Neural cell (in vitro differentiated cells): ENCODE measurements around the gene UNK.

Source experiments
- EP300 ChIP-seq: fragments of 450-650 bp; conservative IDR thresholded peaks from 2 replicates; pipeline ENCODE4 v1.6.1; 2014; ENCODE audit warnings: antibody characterized with exemption, mild to moderate bottlenecking, moderate library complexity; ENCODE audit not compliant: poor library complexity, severe bottlenecking
- EZH2 ChIP-seq: fragments of 200-600, 300-800 bp; shearing (Covaris generic), sonication (generic); IDR thresholded peaks from 2 replicates; pipeline ENCODE4 v1.6.1; 2014; ENCODE audit warnings: antibody characterized with exemption, low read length, borderline replicate concordance, mild to moderate bottlenecking; ENCODE audit not compliant: insufficient read depth, poor library complexity, severe bottlenecking
- MXI1 ChIP-seq: fragments of 450-650 bp; conservative IDR thresholded peaks from 2 replicates; pipeline ENCODE4 v1.6.1; 2014; ENCODE audit warnings: antibody characterized with exemption, mild to moderate bottlenecking; ENCODE audit not compliant: poor library complexity, severe bottlenecking
- POLR2AphosphoS5 ChIP-seq: IDR thresholded peaks from 2 replicates; pipeline ENCODE4 v1.6.1; 2012
- SMC3 ChIP-seq: fragments of 450-650 bp; conservative IDR thresholded peaks from 2 replicates; pipeline ENCODE4 v1.6.1; 2014; ENCODE audit warnings: antibody characterized with exemption, mild to moderate bottlenecking, moderate library complexity; ENCODE audit not compliant: poor library complexity
- TAF1 ChIP-seq: IDR thresholded peaks from 2 replicates; pipeline ENCODE4 v1.6.1; 2012; ENCODE audit warnings: low read depth
- TF ChIP-seq, protein P1 (sequence below): IDR thresholded peaks from 2 replicates; pipeline ENCODE4 v1.6.1; 2012; ENCODE audit warnings: borderline replicate concordance
- TF ChIP-seq, protein P2 (sequence below): fragments of 450-650 bp; IDR thresholded peaks from 2 replicates; pipeline ENCODE4 v1.5.1; 2014; ENCODE audit warnings: antibody characterized with exemption, mild to moderate bottlenecking, moderate library complexity; ENCODE audit not compliant: poor library complexity, severe bottlenecking

DNA sequence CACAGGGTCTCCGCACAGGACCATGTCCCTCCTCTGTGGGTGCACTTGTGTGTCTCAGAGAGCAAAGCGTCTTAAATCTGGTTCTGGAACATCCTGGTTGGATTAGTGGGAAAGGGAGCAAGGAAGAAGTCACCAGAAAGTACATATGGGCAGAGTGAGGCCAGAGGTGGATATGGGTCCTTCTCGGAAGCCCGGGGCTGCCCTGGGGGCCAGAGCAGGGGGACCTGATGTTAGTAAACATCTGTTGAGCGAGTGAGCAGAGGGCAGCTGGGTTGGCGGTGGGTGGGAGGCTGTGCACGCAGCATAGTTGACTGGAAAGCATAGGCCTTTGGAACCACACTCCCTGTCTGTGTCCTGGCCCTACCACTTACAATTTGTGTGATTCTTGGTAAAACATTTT is 36.9 kb downstream of the UNK start:
- no peak for TF ChIP-seq EZH2
- no peak for TF ChIP-seq POLR2AphosphoS5
- TF ChIP-seq, protein P1, sequence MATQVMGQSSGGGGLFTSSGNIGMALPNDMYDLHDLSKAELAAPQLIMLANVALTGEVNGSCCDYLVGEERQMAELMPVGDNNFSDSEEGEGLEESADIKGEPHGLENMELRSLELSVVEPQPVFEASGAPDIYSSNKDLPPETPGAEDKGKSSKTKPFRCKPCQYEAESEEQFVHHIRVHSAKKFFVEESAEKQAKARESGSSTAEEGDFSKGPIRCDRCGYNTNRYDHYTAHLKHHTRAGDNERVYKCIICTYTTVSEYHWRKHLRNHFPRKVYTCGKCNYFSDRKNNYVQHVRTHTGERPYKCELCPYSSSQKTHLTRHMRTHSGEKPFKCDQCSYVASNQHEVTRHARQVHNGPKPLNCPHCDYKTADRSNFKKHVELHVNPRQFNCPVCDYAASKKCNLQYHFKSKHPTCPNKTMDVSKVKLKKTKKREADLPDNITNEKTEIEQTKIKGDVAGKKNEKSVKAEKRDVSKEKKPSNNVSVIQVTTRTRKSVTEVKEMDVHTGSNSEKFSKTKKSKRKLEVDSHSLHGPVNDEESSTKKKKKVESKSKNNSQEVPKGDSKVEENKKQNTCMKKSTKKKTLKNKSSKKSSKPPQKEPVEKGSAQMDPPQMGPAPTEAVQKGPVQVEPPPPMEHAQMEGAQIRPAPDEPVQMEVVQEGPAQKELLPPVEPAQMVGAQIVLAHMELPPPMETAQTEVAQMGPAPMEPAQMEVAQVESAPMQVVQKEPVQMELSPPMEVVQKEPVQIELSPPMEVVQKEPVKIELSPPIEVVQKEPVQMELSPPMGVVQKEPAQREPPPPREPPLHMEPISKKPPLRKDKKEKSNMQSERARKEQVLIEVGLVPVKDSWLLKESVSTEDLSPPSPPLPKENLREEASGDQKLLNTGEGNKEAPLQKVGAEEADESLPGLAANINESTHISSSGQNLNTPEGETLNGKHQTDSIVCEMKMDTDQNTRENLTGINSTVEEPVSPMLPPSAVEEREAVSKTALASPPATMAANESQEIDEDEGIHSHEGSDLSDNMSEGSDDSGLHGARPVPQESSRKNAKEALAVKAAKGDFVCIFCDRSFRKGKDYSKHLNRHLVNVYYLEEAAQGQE, result no peak
- TF ChIP-seq, protein P2, sequence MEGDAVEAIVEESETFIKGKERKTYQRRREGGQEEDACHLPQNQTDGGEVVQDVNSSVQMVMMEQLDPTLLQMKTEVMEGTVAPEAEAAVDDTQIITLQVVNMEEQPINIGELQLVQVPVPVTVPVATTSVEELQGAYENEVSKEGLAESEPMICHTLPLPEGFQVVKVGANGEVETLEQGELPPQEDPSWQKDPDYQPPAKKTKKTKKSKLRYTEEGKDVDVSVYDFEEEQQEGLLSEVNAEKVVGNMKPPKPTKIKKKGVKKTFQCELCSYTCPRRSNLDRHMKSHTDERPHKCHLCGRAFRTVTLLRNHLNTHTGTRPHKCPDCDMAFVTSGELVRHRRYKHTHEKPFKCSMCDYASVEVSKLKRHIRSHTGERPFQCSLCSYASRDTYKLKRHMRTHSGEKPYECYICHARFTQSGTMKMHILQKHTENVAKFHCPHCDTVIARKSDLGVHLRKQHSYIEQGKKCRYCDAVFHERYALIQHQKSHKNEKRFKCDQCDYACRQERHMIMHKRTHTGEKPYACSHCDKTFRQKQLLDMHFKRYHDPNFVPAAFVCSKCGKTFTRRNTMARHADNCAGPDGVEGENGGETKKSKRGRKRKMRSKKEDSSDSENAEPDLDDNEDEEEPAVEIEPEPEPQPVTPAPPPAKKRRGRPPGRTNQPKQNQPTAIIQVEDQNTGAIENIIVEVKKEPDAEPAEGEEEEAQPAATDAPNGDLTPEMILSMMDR, result no peak
- TF ChIP-seq SMC3, result no peak
- TF ChIP-seq EP300, result no peak
- no peak for TF ChIP-seq TAF1
- no peak for TF ChIP-seq MXI1
